Measurements from ENCODE around the gene P2RY14.

Gene P2RY14

DNA sequence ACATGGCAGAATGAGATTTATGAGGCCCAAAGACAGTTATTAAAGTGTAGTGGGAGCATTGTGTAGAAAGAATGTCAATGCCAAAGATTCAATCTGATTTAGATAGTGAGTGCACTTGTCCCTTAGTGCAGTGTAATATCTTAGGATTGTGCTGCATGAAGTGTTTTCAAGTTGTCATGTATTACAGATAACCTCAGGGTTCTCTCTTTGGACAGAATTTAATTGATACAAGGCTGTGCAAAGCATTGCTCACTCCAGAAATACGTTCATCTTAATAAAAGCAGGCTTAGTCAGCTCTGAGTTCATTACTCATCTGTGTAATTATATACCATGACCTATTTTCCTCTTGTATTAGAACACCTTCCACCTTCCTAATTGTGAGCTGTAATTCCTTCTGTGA, 59.3 kb downstream of the P2RY14 start:
- POLR2A ChIA-PET: no interaction called here
- no peak for DNase-seq (ENCODE audit: extremely low spot score)
- TF ChIP-seq, protein P1, sequence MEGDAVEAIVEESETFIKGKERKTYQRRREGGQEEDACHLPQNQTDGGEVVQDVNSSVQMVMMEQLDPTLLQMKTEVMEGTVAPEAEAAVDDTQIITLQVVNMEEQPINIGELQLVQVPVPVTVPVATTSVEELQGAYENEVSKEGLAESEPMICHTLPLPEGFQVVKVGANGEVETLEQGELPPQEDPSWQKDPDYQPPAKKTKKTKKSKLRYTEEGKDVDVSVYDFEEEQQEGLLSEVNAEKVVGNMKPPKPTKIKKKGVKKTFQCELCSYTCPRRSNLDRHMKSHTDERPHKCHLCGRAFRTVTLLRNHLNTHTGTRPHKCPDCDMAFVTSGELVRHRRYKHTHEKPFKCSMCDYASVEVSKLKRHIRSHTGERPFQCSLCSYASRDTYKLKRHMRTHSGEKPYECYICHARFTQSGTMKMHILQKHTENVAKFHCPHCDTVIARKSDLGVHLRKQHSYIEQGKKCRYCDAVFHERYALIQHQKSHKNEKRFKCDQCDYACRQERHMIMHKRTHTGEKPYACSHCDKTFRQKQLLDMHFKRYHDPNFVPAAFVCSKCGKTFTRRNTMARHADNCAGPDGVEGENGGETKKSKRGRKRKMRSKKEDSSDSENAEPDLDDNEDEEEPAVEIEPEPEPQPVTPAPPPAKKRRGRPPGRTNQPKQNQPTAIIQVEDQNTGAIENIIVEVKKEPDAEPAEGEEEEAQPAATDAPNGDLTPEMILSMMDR (IDR thresholded peaks at IDR 0.05; ENCODE audit: control extremely low read depth, extremely low read depth, low read depth, missing control alignments): no peak
- CTCF ChIA-PET: interaction anchor here (1.0 kb wide), 1 partner anchor 9 kb away, joined by 7 read pairs; no protein-coding TSS in a partner anchor

DNA sequence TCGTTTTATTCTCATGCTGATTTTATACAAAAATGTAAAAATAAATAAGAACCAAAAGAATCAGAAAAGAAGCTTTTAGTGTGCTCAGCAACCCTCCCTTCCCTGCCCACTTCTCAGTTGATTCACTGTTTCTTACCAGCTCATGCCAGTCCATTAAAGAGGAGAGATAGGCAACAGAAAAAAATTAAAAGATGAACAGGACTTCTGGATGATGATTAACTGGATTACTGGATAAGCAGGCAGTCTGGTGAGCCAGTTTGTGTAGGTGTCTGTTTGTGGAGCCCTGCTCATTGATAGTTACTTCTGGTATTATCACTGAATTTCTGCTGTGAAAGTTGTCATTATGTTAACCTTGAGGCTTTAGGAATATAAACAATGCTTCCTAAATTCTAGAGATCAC, 60.2 kb downstream of the P2RY14 start:
- TF ChIP-seq, protein P1 (IDR thresholded peaks at IDR 0.05; ENCODE audit: control extremely low read depth, extremely low read depth, low read depth, missing control alignments): no peak
- no peak for DNase-seq (ENCODE audit: extremely low spot score)
- CTCF ChIA-PET: interaction anchor here (0.6 to 1.6 kb wide), 9 partner anchors 9 to 86 kb away, joined by 3 to 8 read pairs (median 3); no protein-coding TSS in a partner anchor
- POLR2A ChIA-PET: no interaction called here

DNA sequence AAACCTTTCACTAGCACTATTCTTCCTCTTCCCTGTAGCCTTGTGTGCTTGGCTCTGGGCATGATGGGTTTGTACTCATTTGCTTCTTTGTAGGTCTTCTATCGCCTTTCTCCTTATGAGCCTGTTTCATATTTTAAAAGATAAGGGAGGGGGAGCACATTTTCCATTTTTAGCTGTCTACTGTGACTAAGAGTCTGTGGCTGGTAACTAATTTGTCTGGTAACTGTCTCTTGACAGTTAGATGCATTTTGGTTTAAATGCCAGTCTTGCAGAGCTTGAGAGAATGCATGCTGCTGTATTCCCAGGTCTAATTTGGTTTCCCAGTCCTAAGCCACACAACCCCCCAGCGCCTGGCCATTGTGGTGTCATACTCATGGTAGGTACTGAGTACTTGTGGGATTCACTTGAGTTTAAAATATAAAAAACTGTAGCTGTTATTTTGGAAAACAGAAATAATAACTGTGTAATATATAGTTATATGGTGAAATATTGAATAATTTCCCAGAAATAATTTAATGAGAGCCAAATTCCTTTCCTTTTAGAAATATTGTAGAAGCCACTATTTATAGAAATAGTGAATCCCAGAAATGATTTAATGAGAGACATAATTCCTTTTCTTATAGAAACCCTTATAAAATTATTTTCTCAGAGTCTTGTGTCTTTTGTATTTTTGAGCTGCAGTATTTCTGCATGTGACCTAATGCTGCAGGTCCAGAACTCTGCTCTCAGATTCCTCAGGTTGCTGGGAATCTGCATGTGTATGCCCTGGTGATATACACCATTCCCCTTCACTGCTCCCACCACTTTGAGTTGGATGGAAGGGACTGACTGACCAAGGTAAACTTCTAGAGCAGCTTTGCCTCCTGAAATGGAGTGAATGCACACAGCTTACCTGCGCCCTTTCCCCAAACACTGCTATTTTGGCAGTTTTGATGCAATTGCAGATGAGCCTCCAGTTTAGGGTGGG, 61.4 kb downstream of the P2RY14 start:
- CTCF ChIA-PET: interaction anchor here (1.2 to 1.6 kb wide), 6 partner anchors 9 to 66 kb away, joined by 3 to 8 read pairs (median 4); no protein-coding TSS in a partner anchor
- DNase-seq (ENCODE audit: extremely low spot score): no peak

DNA sequence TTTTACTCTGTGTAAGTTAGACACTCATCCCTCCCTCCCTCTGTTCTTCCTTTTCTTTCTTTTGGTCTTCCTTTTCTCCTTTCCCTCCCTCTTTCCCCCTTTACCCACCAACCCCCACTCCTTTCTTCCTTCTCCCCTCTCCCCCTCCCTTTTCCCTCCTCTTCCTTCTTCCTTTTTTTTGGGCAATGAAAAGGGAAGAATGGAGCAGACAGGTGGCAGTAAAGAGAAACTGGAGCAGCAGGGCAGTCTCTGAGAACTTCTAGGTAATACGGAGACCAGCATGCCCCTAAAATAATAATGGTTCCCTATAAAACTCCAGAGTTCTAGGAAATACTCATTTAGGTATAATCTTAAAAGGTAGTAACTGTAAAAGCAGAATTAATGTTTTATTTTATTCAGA, 63.9 kb downstream of the P2RY14 start:
- DNase-seq (ENCODE audit: extremely low spot score): no peak
- CTCF ChIA-PET: interaction anchor here (1.8 kb wide), 1 partner anchor 13 kb away, joined by 8 read pairs; no protein-coding TSS in a partner anchor
- POLR2A ChIA-PET: no interaction called here
- TF ChIP-seq, protein P1 (IDR thresholded peaks at IDR 0.05; ENCODE audit: control extremely low read depth, extremely low read depth, low read depth, missing control alignments): no peak

More for the DNA sequence above, 61.4 kb downstream of the P2RY14 start:
- POLR2A ChIA-PET: no interaction called here
- TF ChIP-seq, protein P1 (IDR thresholded peaks at IDR 0.05; ENCODE audit: control extremely low read depth, extremely low read depth, low read depth, missing control alignments): no peak

DNA sequence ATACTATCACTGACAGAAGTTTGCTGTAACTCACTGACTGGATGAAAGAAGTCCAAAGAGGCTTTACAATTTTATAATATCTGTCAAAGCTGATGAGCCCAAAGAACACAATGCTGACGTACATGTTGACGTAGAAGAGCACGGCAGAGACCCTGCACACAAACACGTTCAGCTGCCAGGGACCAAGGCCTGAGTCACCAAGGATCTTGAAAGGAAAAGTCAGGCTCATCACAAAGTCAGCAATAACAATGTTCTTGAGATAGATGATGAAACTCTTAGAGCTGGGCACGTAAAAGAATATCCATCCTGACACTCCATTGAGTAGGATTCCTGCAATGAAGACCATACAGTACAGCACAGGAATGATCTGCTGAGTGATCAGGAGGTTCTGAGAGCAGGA, 64.5 kb downstream of the P2RY14 start:
- POLR2A ChIA-PET: no interaction called here
- TF ChIP-seq, protein P1 (IDR thresholded peaks at IDR 0.05; ENCODE audit: control extremely low read depth, extremely low read depth, low read depth, missing control alignments): no peak
- DNase-seq (ENCODE audit: extremely low spot score): no peak
- CTCF ChIA-PET: interaction anchor here (1.8 kb wide), 1 partner anchor 14 kb away, joined by 8 read pairs; no protein-coding TSS in a partner anchor

DNA sequence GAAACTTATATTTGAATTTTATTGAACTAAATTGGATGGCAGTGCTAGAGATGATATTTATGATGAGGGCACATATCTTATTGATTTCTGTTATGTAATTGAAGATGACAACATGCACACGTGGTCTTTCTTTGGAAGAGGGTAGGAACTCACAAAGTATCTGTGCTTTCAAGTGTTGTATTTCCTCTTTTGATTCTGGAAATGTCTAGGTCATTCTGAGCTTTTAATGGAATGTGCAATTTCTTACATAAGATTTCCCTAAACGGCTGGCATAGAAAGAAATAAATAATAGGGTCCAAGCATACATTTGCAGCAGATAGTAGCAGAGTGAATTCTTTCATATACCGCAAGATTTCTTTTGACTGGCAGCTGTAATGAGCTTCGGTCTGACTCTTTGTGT, 65.2 kb downstream of the P2RY14 start:
- ChIA-PET POLR2A (no interaction called here), CTCF (no interaction called here)
- no peak for DNase-seq (ENCODE audit: extremely low spot score)
- TF ChIP-seq, protein P1 (IDR thresholded peaks at IDR 0.05; ENCODE audit: control extremely low read depth, extremely low read depth, low read depth, missing control alignments): no peak
